ENCODE data around the gene SLC24A4.

Gene SLC24A4

GRCh38 chr14:92317511-92317910 lies 5.5 kb upstream of the SLC24A4 start:
- DNase-seq (ENCODE audit: low spot score): no peak

GRCh38 chr14:92321701-92322100 lies 1.3 kb upstream of the SLC24A4 start:
- DNase-seq (ENCODE audit: low spot score): no peak

GRCh38 chr14:92322516-92322915 lies 449 bp upstream of the SLC24A4 start:
- no peak for DNase-seq (ENCODE audit: low spot score)

- no peak for DNase-seq (ENCODE audit: low spot score)
Observed at GRCh38 chr14:92323916-92324818, 1.2 kb downstream of the SLC24A4 start.

GRCh38 chr14:92325835-92326234 lies 2.9 kb downstream of the SLC24A4 start:
- peak; percentile 32 for DNase-seq (ENCODE audit: low spot score)

- DNase-seq (ENCODE audit: low spot score): no peak
Observed at GRCh38 chr14:92328664-92329255, 5.8 kb downstream of the SLC24A4 start.

- DNase-seq (ENCODE audit: low spot score): no peak
Observed at GRCh38 chr14:92334050-92334449, 11.1 kb downstream of the SLC24A4 start.

- no peak for DNase-seq (ENCODE audit: low spot score)
Observed at GRCh38 chr14:92336363-92336762, 13.4 kb downstream of the SLC24A4 start.

GRCh38 chr14:92339426-92339825 lies 16.5 kb downstream of the SLC24A4 start:
- DNase-seq (ENCODE audit: low spot score): no peak

GRCh38 chr14:92340071-92340470 lies 17.1 kb downstream of the SLC24A4 start:
- DNase-seq (ENCODE audit: low spot score): no peak

GRCh38 chr14:92340931-92341330 lies 18.0 kb downstream of the SLC24A4 start:
- no peak for DNase-seq (ENCODE audit: low spot score)

- no peak for DNase-seq (ENCODE audit: low spot score)
Observed at GRCh38 chr14:92341791-92342190, 18.8 kb downstream of the SLC24A4 start.

GRCh38 chr14:92348154-92348553 lies 25.2 kb downstream of the SLC24A4 start:
- peak; percentile 62 for DNase-seq (ENCODE audit: low spot score)

GRCh38 chr14:92351750-92352149 lies 28.8 kb downstream of the SLC24A4 start:
- no peak for DNase-seq (ENCODE audit: low spot score)

GRCh38 chr14:92352158-92352985 lies 29.4 kb downstream of the SLC24A4 start:
- DNase-seq (ENCODE audit: low spot score): no peak

GRCh38 chr14:92353447-92353846 lies 30.5 kb downstream of the SLC24A4 start:
- DNase-seq (ENCODE audit: low spot score): no peak

GRCh38 chr14:92356677-92357076 lies 33.7 kb downstream of the SLC24A4 start:
- no peak for DNase-seq (ENCODE audit: low spot score)

GRCh38 chr14:92360651-92361370 lies 37.8 kb downstream of the SLC24A4 start:
- no peak for DNase-seq (ENCODE audit: low spot score)

GRCh38 chr14:92362781-92363235 lies 39.8 kb downstream of the SLC24A4 start:
- no peak for DNase-seq (ENCODE audit: low spot score)

- DNase-seq (ENCODE audit: low spot score): no peak
Observed at GRCh38 chr14:92366237-92366636, 43.3 kb downstream of the SLC24A4 start.

GRCh38 chr14:92368001-92368400 lies 45.0 kb downstream of the SLC24A4 start:
- no peak for DNase-seq (ENCODE audit: low spot score)

- no peak for DNase-seq (ENCODE audit: low spot score)
Observed at GRCh38 chr14:92369097-92369496, 46.1 kb downstream of the SLC24A4 start.

Data from HuH-7 (cell line).